GM12873 (cell line): Measurements from ENCODE around the gene CRIP1.

Experiments
- CTCF ChIP-seq: IDR thresholded peaks from 2 replicates; pipeline ENCODE4 v1.5.1; 2012; ENCODE audit warnings: low read depth, mild to moderate bottlenecking, moderate library complexity, low read length, control low read depth; ENCODE audit not compliant: insufficient read depth; ENCODE audit errors: missing control alignments

The CRIP1 gene

GRCh38 chr14:105501504-105502291 lies 15.0 kb downstream of the CRIP1 start:
- TF ChIP-seq CTCF, result no peak

- no peak for TF ChIP-seq CTCF
Observed at GRCh38 chr14:105502446-105503295, 16.0 kb downstream of the CRIP1 start.

- no peak for TF ChIP-seq CTCF
Observed at GRCh38 chr14:105503296-105503640, 16.6 kb downstream of the CRIP1 start.

- no peak for TF ChIP-seq CTCF
Observed at GRCh38 chr14:105503935-105504692, 17.4 kb downstream of the CRIP1 start.

GRCh38 chr14:105505101-105505500 lies 18.4 kb downstream of the CRIP1 start:
- TF ChIP-seq CTCF, result no peak

- TF ChIP-seq CTCF, result no peak
Observed at GRCh38 chr14:105507247-105507646, 20.6 kb downstream of the CRIP1 start.

- no peak for TF ChIP-seq CTCF
Observed at GRCh38 chr14:105508069-105508468, 21.4 kb downstream of the CRIP1 start.
